ENCODE results near the gene PLA2G4D. TPM values are rescaled to one million over a fixed set of nuclear protein-coding genes. Genes with fewer than 3 reads are reported as not detected.

PLA2G4D gene
- total RNA-seq, result not detected

- DNase-seq, result no peak
- no peaks in the 10 kb centered on the region for H3K9me3 Mint-ChIP-seq
- CTCF ChIA-PET, result interaction anchor here (0.7 to 1.5 kb wide), 2 partner anchors 10 to 201 kb away, joined by 4 read pairs; no protein-coding TSS in a partner anchor
- no peaks in the 10 kb centered on the region for H3K27me3 Mint-ChIP-seq (ENCODE audit: low read depth)
- intact Hi-C loops (cut with micrococcal nuclease), result no loop called here
- no peaks in the 10 kb centered on the region for H3K36me3 Mint-ChIP-seq (ENCODE audit: low read depth)
- H3K27ac Mint-ChIP-seq, result no peak within 1 kb of the TSS
- H3K4me1 Mint-ChIP-seq (ENCODE audit: low read depth), result no peaks in the 10 kb centered on the region
- no peak within 1 kb of the TSS for H3K4me3 Mint-ChIP-seq
Observed at GRCh38 chr15:42094512-42094963, at the start of gene PLA2G4D. Gene PLA2G4D, minus strand, starts transcription at chr15:42094562. Its CDS starts 103 bp downstream, at chr15:42094459.

GRCh38 chr15:42143356-42143755 is 49.0 kb upstream of the PLA2G4D start:
- no peak overlapping the region for H3K27ac Mint-ChIP-seq
- no peaks in the 10 kb centered on the region for H3K9me3 Mint-ChIP-seq
- no peaks in the 10 kb centered on the region for H3K27me3 Mint-ChIP-seq (ENCODE audit: low read depth)
- H3K4me1 Mint-ChIP-seq (ENCODE audit: low read depth), result no peaks in the 10 kb centered on the region
- intact Hi-C loops (cut with micrococcal nuclease), result no loop called here
- no peak for DNase-seq
- no peaks in the 10 kb centered on the region for H3K36me3 Mint-ChIP-seq (ENCODE audit: low read depth)
- CTCF ChIA-PET, result interaction anchor here (1.3 kb wide), 1 partner anchor 9 kb away, joined by 3 read pairs; no protein-coding TSS in a partner anchor
- H3K4me3 Mint-ChIP-seq, result no peak overlapping the region

GRCh38 chr15:42141795-42142667 is 47.7 kb upstream of the PLA2G4D start:
- no peaks in the 10 kb centered on the region for H3K27me3 Mint-ChIP-seq (ENCODE audit: low read depth)
- no peak overlapping the region for H3K27ac Mint-ChIP-seq
- CTCF ChIA-PET, result interaction anchor here (1.3 kb wide), 1 partner anchor 8 kb away, joined by 3 read pairs; no protein-coding TSS in a partner anchor
- no peaks in the 10 kb centered on the region for H3K36me3 Mint-ChIP-seq (ENCODE audit: low read depth)
- no peak overlapping the region for H3K4me3 Mint-ChIP-seq
- H3K9me3 Mint-ChIP-seq, result no peaks in the 10 kb centered on the region
- intact Hi-C loops (cut with micrococcal nuclease), result no loop called here
- no peaks in the 10 kb centered on the region for H3K4me1 Mint-ChIP-seq (ENCODE audit: low read depth)
- no peak for DNase-seq

GRCh38 chr15:42141246-42141645 is 46.9 kb upstream of the PLA2G4D start:
- Mint-ChIP-seq H3K4me1 (ENCODE audit: low read depth) (no peaks in the 10 kb centered on the region), H3K27me3 (ENCODE audit: low read depth) (no peaks in the 10 kb centered on the region), H3K4me3 (no peak overlapping the region), H3K9me3 (no peaks in the 10 kb centered on the region), H3K27ac (no peak overlapping the region), H3K36me3 (ENCODE audit: low read depth) (no peaks in the 10 kb centered on the region)
- CTCF ChIA-PET, result no interaction called here
- no peak for DNase-seq
- intact Hi-C loops (cut with micrococcal nuclease), result no loop called here

GRCh38 chr15:42140383-42141070 is 46.2 kb upstream of the PLA2G4D start:
- H3K27me3 Mint-ChIP-seq (ENCODE audit: low read depth), result no peaks in the 10 kb centered on the region
- intact Hi-C loops (cut with micrococcal nuclease), result no loop called here
- H3K4me3 Mint-ChIP-seq, result no peak overlapping the region
- H3K36me3 Mint-ChIP-seq (ENCODE audit: low read depth), result no peaks in the 10 kb centered on the region
- CTCF ChIA-PET, result interaction anchor here (3.4 kb wide), 1 partner anchor 57 kb away, joined by 24 read pairs; no protein-coding TSS in a partner anchor
- H3K27ac Mint-ChIP-seq, result no peak overlapping the region
- H3K9me3 Mint-ChIP-seq, result no peaks in the 10 kb centered on the region
- DNase-seq, result no peak
- no peaks in the 10 kb centered on the region for H3K4me1 Mint-ChIP-seq (ENCODE audit: low read depth)

GRCh38 chr15:42139596-42139995 is 45.2 kb upstream of the PLA2G4D start:
- intact Hi-C loops (cut with micrococcal nuclease), result loop anchor here (5.0 to 10.0 kb wide), 3 partner anchors 245 to 513 kb away; no protein-coding TSS in a partner anchor
- no peak for DNase-seq
- no peaks in the 10 kb centered on the region for H3K36me3 Mint-ChIP-seq (ENCODE audit: low read depth)
- CTCF ChIA-PET, result interaction anchor here (0.6 to 3.4 kb wide), 8 partner anchors 9 to 438 kb away, joined by 3 to 24 read pairs (median 3); no protein-coding TSS in a partner anchor
- H3K9me3 Mint-ChIP-seq, result no peaks in the 10 kb centered on the region
- H3K4me1 Mint-ChIP-seq (ENCODE audit: low read depth), result no peaks in the 10 kb centered on the region
- H3K27ac Mint-ChIP-seq, result no peak overlapping the region
- no peaks in the 10 kb centered on the region for H3K27me3 Mint-ChIP-seq (ENCODE audit: low read depth)
- no peak overlapping the region for H3K4me3 Mint-ChIP-seq

GRCh38 chr15:42138968-42139386 is 44.6 kb upstream of the PLA2G4D start:
- intact Hi-C loops (cut with micrococcal nuclease), result loop anchor here (5.0 to 10.0 kb wide), 3 partner anchors 246 to 513 kb away; no protein-coding TSS in a partner anchor
- Mint-ChIP-seq H3K9me3 (no peaks in the 10 kb centered on the region), H3K4me1 (ENCODE audit: low read depth) (no peaks in the 10 kb centered on the region), H3K4me3 (no peak overlapping the region), H3K36me3 (ENCODE audit: low read depth) (no peaks in the 10 kb centered on the region), H3K27ac (no peak overlapping the region), H3K27me3 (ENCODE audit: low read depth) (no peaks in the 10 kb centered on the region)
- CTCF ChIA-PET, result interaction anchor here (0.7 to 3.4 kb wide), 11 partner anchors 9 to 191 kb away, joined by 3 to 24 read pairs (median 4); no protein-coding TSS in a partner anchor
- DNase-seq, result no peak

GRCh38 chr15:42138411-42138810 is 44.0 kb upstream of the PLA2G4D start:
- CTCF ChIA-PET, result interaction anchor here (0.7 to 3.4 kb wide), 13 partner anchors 10 to 191 kb away, joined by 3 to 24 read pairs (median 4); no protein-coding TSS in a partner anchor
- intact Hi-C loops (cut with micrococcal nuclease), result loop anchor here (5.0 to 10.0 kb wide), 3 partner anchors 246 to 514 kb away; no protein-coding TSS in a partner anchor
- Mint-ChIP-seq H3K4me3 (no peak overlapping the region), H3K27me3 (ENCODE audit: low read depth) (no peaks in the 10 kb centered on the region), H3K36me3 (ENCODE audit: low read depth) (no peaks in the 10 kb centered on the region), H3K9me3 (no peaks in the 10 kb centered on the region), H3K27ac (no peak overlapping the region), H3K4me1 (ENCODE audit: low read depth) (no peaks in the 10 kb centered on the region)
- DNase-seq, result no peak

GRCh38 chr15:42137461-42138261 is 43.3 kb upstream of the PLA2G4D start:
- H3K9me3 Mint-ChIP-seq, result no peaks in the 10 kb centered on the region
- H3K36me3 Mint-ChIP-seq (ENCODE audit: low read depth), result no peaks in the 10 kb centered on the region
- CTCF ChIA-PET, result interaction anchor here (0.7 to 3.4 kb wide), 11 partner anchors 11 to 514 kb away, joined by 3 to 24 read pairs (median 4); no protein-coding TSS in a partner anchor
- H3K4me1 Mint-ChIP-seq (ENCODE audit: low read depth), result no peaks in the 10 kb centered on the region
- intact Hi-C loops (cut with micrococcal nuclease), result loop anchor here (5.0 to 10.0 kb wide), 3 partner anchors 247 to 515 kb away; no protein-coding TSS in a partner anchor
- DNase-seq, result peak; percentile 53
- H3K4me3 Mint-ChIP-seq, result no peak overlapping the region
- no peak overlapping the region for H3K27ac Mint-ChIP-seq
- H3K27me3 Mint-ChIP-seq (ENCODE audit: low read depth), result no peaks in the 10 kb centered on the region

- Mint-ChIP-seq H3K4me3 (no peak overlapping the region), H3K9me3 (no peaks in the 10 kb centered on the region), H3K36me3 (ENCODE audit: low read depth) (no peaks in the 10 kb centered on the region), H3K27me3 (ENCODE audit: low read depth) (no peaks in the 10 kb centered on the region), H3K4me1 (ENCODE audit: low read depth) (no peaks in the 10 kb centered on the region), H3K27ac (no peak overlapping the region)
- CTCF ChIA-PET, result interaction anchor here (0.6 to 1.0 kb wide), 4 partner anchors 10 to 1299 kb away, joined by 3 to 5 read pairs (median 3); no protein-coding TSS in a partner anchor
- intact Hi-C loops (cut with micrococcal nuclease), result loop anchor here (5.0 to 10.0 kb wide), 3 partner anchors 248 to 516 kb away; no protein-coding TSS in a partner anchor
- DNase-seq, result no peak
Observed at GRCh38 chr15:42136513-42136912, 42.2 kb upstream of the PLA2G4D start.

GRCh38 chr15:42135351-42135750 is 41.0 kb upstream of the PLA2G4D start:
- H3K27me3 Mint-ChIP-seq (ENCODE audit: low read depth), result peaks cover under 1% of the 10 kb centered on the region
- H3K27ac Mint-ChIP-seq, result no peak overlapping the region
- CTCF ChIA-PET, result interaction anchor here (1.1 to 2.7 kb wide), 7 partner anchors 11 to 83 kb away, joined by 3 to 8 read pairs (median 4); no protein-coding TSS in a partner anchor
- H3K36me3 Mint-ChIP-seq (ENCODE audit: low read depth), result no peaks in the 10 kb centered on the region
- no peaks in the 10 kb centered on the region for H3K9me3 Mint-ChIP-seq
- H3K4me3 Mint-ChIP-seq, result no peak overlapping the region
- H3K4me1 Mint-ChIP-seq (ENCODE audit: low read depth), result no peaks in the 10 kb centered on the region
- no peak for DNase-seq
- intact Hi-C loops (cut with micrococcal nuclease), result loop anchor here (2.0 to 10.0 kb wide), 4 partner anchors 51 to 517 kb away; no protein-coding TSS in a partner anchor

Measured in activated naive CD4-positive, alpha-beta T cell treated with anti-CD3 and anti-CD28 coated beads for 36 hours (primary cell).